Activated naive CD8-positive, alpha-beta T cell treated with anti-CD3 and anti-CD28 coated beads, Interleukin-2, amount 10 ng/mL, durations not matched to agents 7 days and 5 days (primary cell): ENCODE measurements around the gene FIBP. TPM values are rescaled to one million over a fixed set of nuclear protein-coding genes. Genes with fewer than 3 reads are reported as not detected.
"Not testable (repeated sequence)": the region's sequence is repeated elsewhere in the genome, so short reads cannot be mapped to it uniquely, and the experiment has no call there.

Experiments used
- ATAC-seq: fragments of 150-1000 bp; cut with Tn5 transposase; one replicate; pipeline ENCODE4 v1.10.0; 2021; ENCODE audit warnings: low read depth, moderate library complexity
- POLR2A ChIA-PET: fragments of 350-600 bp; sonication (Branson Sonifier 250); formaldehyde crosslinking; loops from one replicate; lab custom pipeline; 2021; ENCODE audit warnings: antibody characterized with exemption; lab: Charles Lee
- DNase-seq: peaks from one replicate; pipeline ENCODE4 v3.0.0; 2021
- H3K27ac Mint-ChIP-seq: one replicate; pipeline ENCODE4 v1.8.0; 2022; ENCODE audit warnings: mild to moderate bottlenecking, mixed read lengths
- H3K27me3 Mint-ChIP-seq: one replicate; pipeline ENCODE4 v1.8.0; 2022; ENCODE audit warnings: mild to moderate bottlenecking, moderate library complexity, mixed read lengths
- H3K36me3 Mint-ChIP-seq: one replicate; pipeline ENCODE4 v1.8.0; 2021; ENCODE audit warnings: mild to moderate bottlenecking, mixed read lengths
- H3K4me1 Mint-ChIP-seq: one replicate; pipeline ENCODE4 v1.8.0; 2021; ENCODE audit warnings: mixed read lengths
- H3K4me3 Mint-ChIP-seq: one replicate; pipeline ENCODE4 v1.8.0; 2022; ENCODE audit warnings: mild to moderate bottlenecking, moderate library complexity, mixed read lengths
- H3K9me3 Mint-ChIP-seq: one replicate; pipeline ENCODE4 v1.8.0; 2021; ENCODE audit warnings: mixed read lengths
- total RNA-seq, 2 experiments: library from RNA; stranded (reverse); gene quantifications; one replicate each; pipeline ENCODE4 v1.2.3, GENCODE V29; 2021

FIBP gene
- total RNA-seq, 2 experiments from 2014 or later, result 78.2 to 82.9 TPM

- H3K36me3 Mint-ChIP-seq, result peaks cover 2% of the 10 kb centered on the region
- peak overlapping the region; percentile 88 for H3K4me3 Mint-ChIP-seq
- H3K9me3 Mint-ChIP-seq, result no peaks in the 10 kb centered on the region
- peak overlapping the region; percentile 95 for H3K27ac Mint-ChIP-seq
- ATAC-seq (no peak), DNase-seq (peak; percentile 69)
- no peaks in the 10 kb centered on the region for H3K27me3 Mint-ChIP-seq
- H3K4me1 Mint-ChIP-seq, result peaks cover 43% of the 10 kb centered on the region
- POLR2A ChIA-PET, result interaction anchor here (0.6 to 12.3 kb wide), 13 partner anchors 9 to 701 kb away, joined by 3 to 304 read pairs (median 5); partner anchors contain the start of genes C11orf68, CFL1, CTSW and MUS81
Measured at GRCh38 chr11:65894034-65894591, 5.8 kb upstream of the FIBP start.

- Mint-ChIP-seq H3K4me3 (peak overlapping the region; percentile 88), H3K27me3 (no peaks in the 10 kb centered on the region), H3K9me3 (no peaks in the 10 kb centered on the region), H3K36me3 (peaks cover 4% of the 10 kb centered on the region), H3K27ac (peak overlapping the region; percentile 95), H3K4me1 (peaks cover 44% of the 10 kb centered on the region)
- POLR2A ChIA-PET, result interaction anchor here (0.9 to 12.3 kb wide), 6 partner anchors 7 to 66 kb away, joined by 3 to 304 read pairs (median 86); partner anchors contain the start of genes C11orf68, CFL1, CTSW and FOSL1
- DNase-seq (peak; percentile 45), ATAC-seq (no peak)
Measured at GRCh38 chr11:65892661-65893317, 4.5 kb upstream of the FIBP start.

GRCh38 chr11:65892137-65892540 is 3.9 kb upstream of the FIBP start:
- not testable (repeated sequence) for ATAC-seq, H3K27me3 Mint-ChIP-seq, H3K9me3 Mint-ChIP-seq, H3K36me3 Mint-ChIP-seq
- peaks cover 47% of the 10 kb centered on the region for H3K4me1 Mint-ChIP-seq
- H3K4me3 Mint-ChIP-seq, result peak overlapping the region; percentile 88
- DNase-seq, result peak; percentile 51
- H3K27ac Mint-ChIP-seq, result peak overlapping the region; percentile 95
- POLR2A ChIA-PET, result interaction anchor here (3.3 to 12.3 kb wide), 6 partner anchors 8 to 69 kb away, joined by 26 to 304 read pairs (median 86); partner anchors contain the start of genes C11orf68, CFL1, CTSW and FOSL1

GRCh38 chr11:65891219-65892136 is 3.2 kb upstream of the FIBP start:
- peaks cover 7% of the 10 kb centered on the region for H3K36me3 Mint-ChIP-seq
- no peak for ATAC-seq
- H3K27me3 Mint-ChIP-seq, result no peaks in the 10 kb centered on the region
- H3K4me3 Mint-ChIP-seq, result peak overlapping the region; percentile 88
- peak overlapping the region; percentile 95 for H3K27ac Mint-ChIP-seq
- peaks cover 49% of the 10 kb centered on the region for H3K4me1 Mint-ChIP-seq
- H3K9me3 Mint-ChIP-seq, result no peaks in the 10 kb centered on the region
- peak; percentile 66 for DNase-seq
- POLR2A ChIA-PET, result interaction anchor here (0.6 to 12.3 kb wide), 34 partner anchors 9 to 320 kb away, joined by 3 to 304 read pairs (median 7); partner anchors contain the start of genes AP5B1, BANF1, C11orf68 and CFL1

- H3K4me1 Mint-ChIP-seq, result peaks cover 43% of the 10 kb centered on the region
- DNase-seq (peak; percentile 99), ATAC-seq (peak; percentile 68)
- POLR2A ChIA-PET, result interaction anchor here (0.6 to 12.3 kb wide), 44 partner anchors 9 to 1595 kb away, joined by 3 to 304 read pairs (median 6); partner anchors contain the start of genes AP5B1, BANF1, C11orf68 and CFL1
- peak within 1 kb of the TSS; percentile 99 for H3K27ac Mint-ChIP-seq
- H3K4me3 Mint-ChIP-seq, result peak within 1 kb of the TSS; percentile 88
- no peaks in the 10 kb centered on the region for H3K9me3 Mint-ChIP-seq
- peaks cover 7% of the 10 kb centered on the region for H3K36me3 Mint-ChIP-seq
- H3K27me3 Mint-ChIP-seq, result no peaks in the 10 kb centered on the region
Measured at GRCh38 chr11:65890324-65891218, 2.3 kb upstream of the FIBP start, which contains the start of gene CCDC85B. Gene CCDC85B, plus strand, starts transcription at chr11:65890673. Its CDS starts 111 bp downstream, at chr11:65890784.

- peaks cover 44% of the 10 kb centered on the region for H3K4me1 Mint-ChIP-seq
- peaks cover 10% of the 10 kb centered on the region for H3K36me3 Mint-ChIP-seq
- H3K27ac Mint-ChIP-seq, result peak overlapping the region; percentile 99
Measured at GRCh38 chr11:65887723-65888162, 528 bp downstream of the FIBP start.

GRCh38 chr11:65886826-65887722 is 1.2 kb downstream of the FIBP start:
- peak overlapping the region; percentile 99 for H3K27ac Mint-ChIP-seq
- H3K4me3 Mint-ChIP-seq, result peak overlapping the region; percentile 88
- no peak for ATAC-seq
- no peaks in the 10 kb centered on the region for H3K9me3 Mint-ChIP-seq
- POLR2A ChIA-PET, result interaction anchor here (0.7 to 12.3 kb wide), 9 partner anchors 8 to 84 kb away, joined by 3 to 304 read pairs (median 31); partner anchors contain the start of genes CFL1, FOSL1 and MUS81
- peaks cover 10% of the 10 kb centered on the region for H3K36me3 Mint-ChIP-seq
- H3K4me1 Mint-ChIP-seq, result peaks cover 39% of the 10 kb centered on the region
- H3K27me3 Mint-ChIP-seq, result no peaks in the 10 kb centered on the region
- DNase-seq, result no peak

More at GRCh38 chr11:65887723-65888162, 528 bp downstream of the FIBP start:
- DNase-seq, result no peak
- no peaks in the 10 kb centered on the region for H3K27me3 Mint-ChIP-seq
- peak overlapping the region; percentile 88 for H3K4me3 Mint-ChIP-seq
- no peaks in the 10 kb centered on the region for H3K9me3 Mint-ChIP-seq
- no peak for ATAC-seq
- POLR2A ChIA-PET, result interaction anchor here (0.8 to 12.3 kb wide), 20 partner anchors 8 to 176 kb away, joined by 3 to 304 read pairs (median 17); partner anchors contain the start of genes AP5B1, BANF1, C11orf68 and CFL1

GRCh38 chr11:65885808-65886536 is 2.3 kb downstream of the FIBP start:
- Mint-ChIP-seq H3K4me1 (peaks cover 45% of the 10 kb centered on the region), H3K36me3 (peaks cover 12% of the 10 kb centered on the region), H3K4me3 (no peak overlapping the region), H3K27me3 (no peaks in the 10 kb centered on the region), H3K9me3 (no peaks in the 10 kb centered on the region), H3K27ac (no peak overlapping the region)
- POLR2A ChIA-PET, result interaction anchor here (0.7 to 12.3 kb wide), 13 partner anchors 8 to 171 kb away, joined by 3 to 304 read pairs (median 4); partner anchors contain the start of genes CFL1, MUS81 and SART1
- DNase-seq, result no peak
- no peak for ATAC-seq

- no peak overlapping the region for H3K4me3 Mint-ChIP-seq
- POLR2A ChIA-PET, result interaction anchor here (0.7 to 12.3 kb wide), 20 partner anchors 9 to 170 kb away, joined by 3 to 304 read pairs (median 4); partner anchors contain the start of genes CFL1, FOSL1, MUS81 and SART1
- H3K27me3 Mint-ChIP-seq, result no peaks in the 10 kb centered on the region
- no peak for DNase-seq
- peak overlapping the region; percentile 69 for H3K27ac Mint-ChIP-seq
- H3K9me3 Mint-ChIP-seq, result no peaks in the 10 kb centered on the region
- H3K36me3 Mint-ChIP-seq, result peaks cover 16% of the 10 kb centered on the region
- peaks cover 51% of the 10 kb centered on the region for H3K4me1 Mint-ChIP-seq
- no peak for ATAC-seq
Measured at GRCh38 chr11:65885231-65885630, 3.0 kb downstream of the FIBP start.

- peaks cover 16% of the 10 kb centered on the region for H3K36me3 Mint-ChIP-seq
- H3K27ac Mint-ChIP-seq, result peak overlapping the region; percentile 69
- no peaks in the 10 kb centered on the region for H3K27me3 Mint-ChIP-seq
- peak overlapping the region; percentile 19 for H3K4me3 Mint-ChIP-seq
- POLR2A ChIA-PET, result interaction anchor here (0.8 to 12.3 kb wide), 19 partner anchors 9 to 170 kb away, joined by 3 to 304 read pairs (median 6); partner anchors contain the start of genes BANF1, CFL1, EIF1AD and FOSL1
- H3K4me1 Mint-ChIP-seq, result peaks cover 50% of the 10 kb centered on the region
- peak; percentile 33 for ATAC-seq
- DNase-seq, result peak; percentile 89
- no peaks in the 10 kb centered on the region for H3K9me3 Mint-ChIP-seq
Measured at GRCh38 chr11:65884716-65885092, 3.6 kb downstream of the FIBP start.
